ENCODE results near the gene INCA1. TPM values are rescaled to one million over a fixed set of nuclear protein-coding genes. Genes with fewer than 3 reads are reported as not detected.

The INCA1 gene
- polyA plus RNA-seq, 3 donors: 0.38 to 0.52 (median 0.44) TPM

- H3K27ac ChIP-seq (ENCODE audit: low read depth in 1 of 2, low read length in 2 of 2): peak overlapping the region; percentile 85 to 94
- no peak for DNase-seq
- no peak overlapping the region for H2AFZ ChIP-seq (ENCODE audit: insufficient read depth, low read depth, low read length, poor library complexity, severe bottlenecking)
- H3K79me2 ChIP-seq (ENCODE audit: insufficient read depth, low read length): peaks cover 94% of the 10 kb centered on the region
- intact Hi-C loops (cut with micrococcal nuclease): no loop called here
- H3K4me1 ChIP-seq (ENCODE audit: control insufficient read depth in 1 of 2, insufficient read depth in 2 of 2, low read length in 2 of 2): peaks cover 74 to 82% of the 10 kb centered on the region in 2 donors
- no peak for TF ChIP-seq CTCF (IDR thresholded peaks at IDR 0.05)
- no peaks in the 10 kb centered on the region for H3K9me3 ChIP-seq (replicated peaks in 1 of 2; ENCODE audit: control insufficient read depth in 1 of 2, insufficient read depth in 1 of 2, low read length in 2 of 2)
- no peaks in the 10 kb centered on the region for H3K27me3 ChIP-seq (ENCODE audit: control insufficient read depth in 2 of 2, insufficient read depth in 2 of 2, low read length in 2 of 2)
- 97% methylated on average over 3 of the region's 13 CpGs for WGBS (ENCODE audit: insufficient coverage)
- H3K9ac ChIP-seq (ENCODE audit: insufficient read depth, low read length, poor library complexity, severe bottlenecking): no peak overlapping the region
- peaks cover 37 to 49% of the 10 kb centered on the region in 2 donors for H3K36me3 ChIP-seq (replicated peaks in 1 of 2; ENCODE audit: control insufficient read depth in 1 of 2, insufficient read depth in 2 of 2, low read length in 2 of 2)
- Mint-ChIP-seq H3K27me3 (ENCODE audit: low read depth in 3 of 3) (peaks cover 0 to 5% (median 0%) of the 10 kb centered on the region in 3 donors), H3K9me3 (no peaks in the 10 kb centered on the region), H3K4me3 (no peak overlapping the region), H3K4me1 (peaks cover 74% of the 10 kb centered on the region), H3K36me3 (peaks cover 52 to 59% of the 10 kb centered on the region in 2 donors), H3K27ac (peak overlapping the region; percentile 63 to 99 (median 97))
- peak overlapping the region; percentile 98 for H3K4me2 ChIP-seq (replicated peaks; ENCODE audit: extremely low read depth, low read length, poor library complexity, severe bottlenecking)
- peak overlapping the region in 1 of 3 experiments; percentile 94 for H3K4me3 ChIP-seq (replicated peaks in 1 of 3; ENCODE audit: low read depth in 2 of 3, low read length in 3 of 3)
- peaks cover 77% of the 10 kb centered on the region for H4K20me1 ChIP-seq (ENCODE audit: insufficient read depth, low read length)
These were observed 54.4 kb downstream of the INCA1 start for GRCh38 chr17:4942760-4943508.

GRCh38 chr17:4941319-4941610, 56.1 kb downstream of the INCA1 start:
- Mint-ChIP-seq H3K4me1 (peaks cover 71% of the 10 kb centered on the region), H3K36me3 (peaks cover 60 to 66% of the 10 kb centered on the region in 2 donors), H3K4me3 (peak overlapping the region; percentile 90 to 96), H3K27me3 (ENCODE audit: low read depth in 3 of 3) (peaks cover 0 to 4% (median 0%) of the 10 kb centered on the region in 3 donors), H3K27ac (peak overlapping the region; percentile 95 to 98 (median 97)), H3K9me3 (no peaks in the 10 kb centered on the region)
- Histone ChIP-seq H3K4me2 (replicated peaks; ENCODE audit: extremely low read depth, low read length, poor library complexity, severe bottlenecking) (peak overlapping the region; percentile 89), H3K4me1 (ENCODE audit: control insufficient read depth in 1 of 2, insufficient read depth in 2 of 2, low read length in 2 of 2) (peaks cover 68 to 74% of the 10 kb centered on the region in 2 donors), H2AFZ (ENCODE audit: insufficient read depth, low read depth, low read length, poor library complexity, severe bottlenecking) (no peak overlapping the region), H3K4me3 (replicated peaks in 1 of 3; ENCODE audit: low read depth in 2 of 3, low read length in 3 of 3) (peak overlapping the region; percentile 76 to 94 (median 78)), H3K9me3 (replicated peaks in 1 of 2; ENCODE audit: control insufficient read depth in 1 of 2, insufficient read depth in 1 of 2, low read length in 2 of 2) (no peaks in the 10 kb centered on the region), H3K27me3 (ENCODE audit: control insufficient read depth in 2 of 2, insufficient read depth in 2 of 2, low read length in 2 of 2) (no peaks in the 10 kb centered on the region), H3K79me2 (ENCODE audit: insufficient read depth, low read length) (peaks cover 84% of the 10 kb centered on the region), H3K36me3 (replicated peaks in 1 of 2; ENCODE audit: control insufficient read depth in 1 of 2, insufficient read depth in 2 of 2, low read length in 2 of 2) (peaks cover 46 to 60% of the 10 kb centered on the region in 2 donors), H3K9ac (ENCODE audit: insufficient read depth, low read length, poor library complexity, severe bottlenecking) (peak overlapping the region; percentile 89), H3K27ac (ENCODE audit: low read depth in 1 of 2, low read length in 2 of 2) (peak overlapping the region in 1 of 2 donors; percentile 94), H4K20me1 (ENCODE audit: insufficient read depth, low read length) (peaks cover 73% of the 10 kb centered on the region)
- DNase-seq: no peak
- intact Hi-C loops (cut with micrococcal nuclease): loop anchor here in 1 of 2 donors (2.0 kb wide), 1 partner anchor 26 kb away; the partner anchor contains the start of gene SPAG7
- no peak for TF ChIP-seq CTCF (IDR thresholded peaks at IDR 0.05)
- WGBS (ENCODE audit: insufficient coverage): 39% methylated on average over 3 of the region's 4 CpGs

All from CD14-positive monocyte (primary cell).